Activated T-cell treated with anti-CD3 and anti-CD28 coated beads, Interleukin-2, amount 50 U/mL, for 24 hours (primary cell): ENCODE data around the gene CIBAR2.

Experiments used
- DNase-seq: peaks from one replicate; pipeline ENCODE4 v3.0.0-alpha.2; 2020
- H3K27ac Mint-ChIP-seq: 2 replicates; pipeline ENCODE4 v1.8.0; 2020; ENCODE audit warnings: mild to moderate bottlenecking, mixed read lengths
- H3K27me3 Mint-ChIP-seq: 2 replicates; pipeline ENCODE4 v1.8.0; 2020; ENCODE audit warnings: mixed read lengths
- H3K36me3 Mint-ChIP-seq: 2 replicates; pipeline ENCODE4 v1.8.0; 2020; ENCODE audit warnings: low read depth, mixed read lengths
- H3K4me1 Mint-ChIP-seq: 2 replicates; pipeline ENCODE4 v1.8.0; 2020; ENCODE audit warnings: low read depth, mixed read lengths
- H3K4me3 Mint-ChIP-seq: 2 replicates; pipeline ENCODE4 v1.8.0; 2020; ENCODE audit warnings: mild to moderate bottlenecking, moderate library complexity, mixed read lengths
- H3K9me3 Mint-ChIP-seq: 2 replicates; pipeline ENCODE4 v1.8.0; 2020; ENCODE audit warnings: mixed read lengths

Gene CIBAR2

DNA sequence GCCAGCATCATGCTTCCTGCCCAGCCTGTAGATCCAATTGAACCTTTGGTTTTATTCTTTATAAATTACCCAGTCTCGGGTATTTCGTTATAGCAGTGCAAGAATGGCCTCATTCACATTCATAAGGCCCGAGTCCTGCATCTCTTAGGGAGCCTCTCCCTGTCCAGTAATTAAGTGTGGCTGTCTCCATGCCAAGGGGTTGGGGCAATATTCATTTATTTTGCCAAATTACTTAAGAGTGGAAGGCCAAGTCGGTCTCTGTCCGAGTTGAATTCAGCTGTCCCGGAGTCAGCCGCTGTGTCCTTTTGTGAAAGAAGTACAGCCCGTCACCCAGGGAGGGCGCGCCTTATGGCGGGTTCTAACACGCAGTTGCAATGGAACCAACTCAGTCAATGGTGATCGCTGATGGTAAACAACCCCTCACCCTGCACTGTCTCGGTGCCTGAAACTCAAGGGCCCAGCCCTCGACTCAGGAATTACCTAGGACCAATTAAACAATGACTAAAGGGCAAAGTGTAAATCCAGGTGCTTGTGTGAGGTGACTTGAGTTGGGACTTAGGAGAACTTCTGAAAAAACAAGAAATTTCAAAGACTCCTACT, 62.5 kb downstream of the CIBAR2 start:
- Mint-ChIP-seq H3K4me1 (peaks cover 51% of the 10 kb centered on the region), H3K4me3 (no peak overlapping the region), H3K9me3 (no peaks in the 10 kb centered on the region), H3K36me3 (peaks cover 7% of the 10 kb centered on the region), H3K27me3 (no peaks in the 10 kb centered on the region), H3K27ac (no peak overlapping the region)
- no peak for DNase-seq

DNA sequence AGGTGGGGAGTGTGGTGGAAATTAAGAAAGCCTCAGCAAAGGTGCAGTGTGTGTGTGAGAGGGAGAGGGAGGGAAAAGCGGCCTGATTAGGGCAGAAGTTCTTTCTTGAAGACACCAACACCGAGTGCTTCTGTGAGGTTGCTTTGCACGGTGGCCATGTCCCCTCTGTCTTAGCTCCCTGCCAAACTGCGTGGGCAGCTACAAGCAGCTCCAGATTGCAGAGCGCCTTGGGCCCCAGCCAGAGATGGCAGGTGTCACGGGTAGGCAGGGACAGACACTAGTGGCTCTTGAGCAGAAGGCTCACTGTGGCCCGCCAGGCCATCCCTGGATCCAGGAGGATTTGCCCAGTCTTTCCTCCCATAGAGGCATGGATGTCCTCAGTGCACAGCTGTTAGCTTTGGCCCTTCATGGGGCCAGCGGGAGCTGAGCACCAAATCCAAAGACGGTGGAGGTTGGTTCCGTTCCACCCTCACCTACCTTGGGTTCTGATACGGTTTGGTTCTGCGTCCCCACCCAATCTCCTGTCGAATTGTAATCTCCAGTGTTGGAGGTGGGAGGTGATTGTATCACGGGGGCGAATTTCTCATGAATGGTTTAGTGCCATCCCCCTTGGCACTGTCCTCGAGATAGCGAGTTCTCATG, 63.2 kb downstream of the CIBAR2 start:
- peaks cover 7% of the 10 kb centered on the region for H3K36me3 Mint-ChIP-seq
- no peak overlapping the region for H3K27ac Mint-ChIP-seq
- H3K4me1 Mint-ChIP-seq: peaks cover 45% of the 10 kb centered on the region
- no peak overlapping the region for H3K4me3 Mint-ChIP-seq
- DNase-seq: no peak
- H3K27me3 Mint-ChIP-seq: no peaks in the 10 kb centered on the region
- no peaks in the 10 kb centered on the region for H3K9me3 Mint-ChIP-seq
